HepG2 (cell line): ENCODE results near the gene BPIFB2. TPM values are rescaled to one million over a fixed set of nuclear protein-coding genes. Genes with fewer than 3 reads are reported as not detected.

Experiments
- ARID5B ChIP-seq: IDR thresholded peaks from 2 replicates; pipeline ENCODE4 v1.4.0; 2020; ENCODE audit warnings: mild to moderate bottlenecking, missing genetic modification reagents
- ARNTL ChIP-seq: sonication (generic); formaldehyde crosslinking; IDR thresholded peaks from 2 replicates; pipeline ENCODE4 v1.4.0; 2020; ENCODE audit warnings: mild to moderate bottlenecking, missing genetic modification reagents
- ATF2 ChIP-seq: sonication (generic); formaldehyde crosslinking; IDR thresholded peaks from 2 replicates; pipeline ENCODE4 v1.4.0; 2020; ENCODE audit warnings: missing genetic modification reagents
- FOXA3 ChIP-seq: IDR thresholded peaks from 2 replicates; pipeline ENCODE4 v1.6.1; 2016; ENCODE audit warnings: missing genetic modification reagents, missing compliant biosample characterization
- GTF2F1 ChIP-seq: fragments of 150-350 bp; IDR thresholded peaks from 2 replicates; pipeline ENCODE4 v1.6.1; 2014; ENCODE audit warnings: low read length
- KAT8 ChIP-seq: IDR thresholded peaks from 2 replicates; pipeline ENCODE4 v1.6.1; 2016; ENCODE audit warnings: missing genetic modification reagents, missing compliant biosample characterization
- KLF11 ChIP-seq: IDR thresholded peaks from 2 replicates; pipeline ENCODE4 v1.6.1; 2016; ENCODE audit warnings: missing compliant biosample characterization
- LCORL ChIP-seq, 2 experiments: fragments of 450-650 bp in 1 of 2; sonication (generic) in 1 of 2; formaldehyde crosslinking in 1 of 2; IDR thresholded peaks; 2 replicates each; pipeline versions ENCODE4 v1.5.0 to v1.6.1; 2017 to 2020; ENCODE audit warnings: antibody characterized with exemption in 1 of 2, missing genetic modification reagents in 1 of 2
- MIXL1 ChIP-seq: IDR thresholded peaks from 2 replicates; pipeline ENCODE4 v1.6.1; 2016
- NFE2 ChIP-seq: sonication (generic); formaldehyde crosslinking; IDR thresholded peaks from 2 replicates; pipeline ENCODE4 v1.4.0; 2020; ENCODE audit warnings: missing genetic modification reagents
- PPARG ChIP-seq: conservative IDR thresholded peaks from 2 replicates; pipeline ENCODE4 v1.6.1; 2016; ENCODE audit warnings: missing biosample characterization, missing genetic modification reagents
- RARA ChIP-seq: IDR thresholded peaks from 2 replicates; pipeline ENCODE4 v1.6.1; 2016; ENCODE audit warnings: missing genetic modification reagents, missing compliant biosample characterization
- SP5 ChIP-seq: IDR thresholded peaks from 2 replicates; pipeline ENCODE4 v1.6.1; 2016; ENCODE audit warnings: low read depth, borderline replicate concordance
- TMF1 ChIP-seq: sonication (generic); formaldehyde crosslinking; IDR thresholded peaks from 2 replicates; pipeline ENCODE4 v1.8.1; 2022; ENCODE audit warnings: low read depth, missing genetic modification reagents
- ZFP36 ChIP-seq: fragments of 150-350 bp; IDR thresholded peaks from 2 replicates; pipeline ENCODE4 v1.6.1; 2018; ENCODE audit warnings: borderline replicate concordance, low read length, low read depth; ENCODE audit not compliant: partially characterized antibody
- ZHX1 ChIP-seq: sonication (generic); formaldehyde crosslinking; IDR thresholded peaks from 2 replicates; pipeline ENCODE4 v1.8.1; 2022; ENCODE audit warnings: low read depth, mild to moderate bottlenecking, missing genetic modification reagents
- ZNF362 ChIP-seq: sonication (generic); formaldehyde crosslinking; IDR thresholded peaks from 2 replicates; pipeline ENCODE4 v1.4.0; 2020; ENCODE audit warnings: missing genetic modification reagents, mild to moderate bottlenecking, borderline replicate concordance
- ZNF430 ChIP-seq: sonication (generic); formaldehyde crosslinking; IDR thresholded peaks from 2 replicates; pipeline ENCODE4 v1.9.0; 2021; ENCODE audit warnings: mild to moderate bottlenecking, missing genetic modification reagents
- ZSCAN30 ChIP-seq: sonication (generic); formaldehyde crosslinking; IDR thresholded peaks from 2 replicates; pipeline ENCODE4 v1.5.0; 2020; ENCODE audit warnings: mild to moderate bottlenecking, missing genetic modification reagents
- ZSCAN31 ChIP-seq: sonication (generic); formaldehyde crosslinking; IDR thresholded peaks from 2 replicates; pipeline ENCODE4 v1.5.0; 2020; ENCODE audit warnings: low read depth, mild to moderate bottlenecking, missing genetic modification reagents
- polyA plus RNA-seq, 8 experiments: library from polyadenylated mRNA; depleted of rRNA in 3 of 8; stranded (reverse) in 7 of 8; unstranded in 1 of 8; fragments of >200 nt; fragmentation: Illumina TruSeq in 4 of 8; extraction: Trizol in 4 of 8; gene quantifications; 2 replicates each; pipeline versions ENCODE4 v1.2.1 to v1.2.3, GENCODE V29; 2011 to 2016; ENCODE audit warnings: low read depth in 4 of 8, missing spikeins in 1 of 8, mixed read lengths in 1 of 8; ENCODE audit not compliant: insufficient read depth in 1 of 8
- total RNA-seq, 5 experiments: library from RNA; depleted of rRNA; stranded (reverse); fragments of >200 nt; fragmentation: Illumina TruSeq; extraction: Trizol; gene quantifications; 2 replicates each; pipeline ENCODE4 v1.2.3, GENCODE V29; 2016; ENCODE audit warnings: low read depth in 1 of 5

BPIFB2 gene
- total and polyA plus RNA-seq, 2 of the 13 experiments (the other 11 are each of a cell fraction or from before 2014, with no cell fraction given): 54.5 to 902 TPM

GRCh38 chr20:33009214-33010132 lies 2.0 kb downstream of the BPIFB2 start (continued):
- TF ChIP-seq KAT8 (CRISPR knock-in tag): peak; percentile 92
- TF ChIP-seq KLF11: peak; percentile 37; the same call in 1 of the 2 replicates
- no peak for TF ChIP-seq GTF2F1
- TF ChIP-seq RARA (CRISPR knock-in tag): peak; percentile 98
- peak; percentile 82; the same call in 1 of the 2 replicates for TF ChIP-seq ZNF362 (CRISPR knock-in tag)
- no peak; the same call in 1 of the 2 replicates for TF ChIP-seq ZNF430 (CRISPR knock-in tag)
- TF ChIP-seq MIXL1 (CRISPR knock-in tag): peak; percentile 93
- peak; percentile 97 for TF ChIP-seq ARNTL
- TF ChIP-seq ATF2 (CRISPR knock-in tag): peak; percentile 81
- peak; percentile 100 for TF ChIP-seq FOXA3 (CRISPR knock-in tag)
- TF ChIP-seq ZHX1 (CRISPR knock-in tag): peak; percentile 19; the same call in 1 of the 2 replicates
- no peak for TF ChIP-seq TMF1 (CRISPR knock-in tag)
- no peak for TF ChIP-seq ZFP36
- TF ChIP-seq ZSCAN30 (CRISPR knock-in tag): peak; percentile 10; the same call in 1 of the 2 replicates
- peak; percentile 99 for TF ChIP-seq ARID5B
- no peak; the same call in 1 of the 2 replicates for TF ChIP-seq NFE2 (CRISPR knock-in tag)
- peak; percentile 86; the same call in 1 of the 2 replicates for TF ChIP-seq ZSCAN31 (CRISPR knock-in tag)
- TF ChIP-seq PPARG (CRISPR knock-in tag): peak; percentile 77
- no peak; the same call in 1 of the 2 replicates for TF ChIP-seq LCORL (IDR thresholded peaks at IDR 0.05)
- TF ChIP-seq LCORL (CRISPR knock-in tag; IDR thresholded peaks at IDR 0.05): peak; percentile 98
- peak; percentile 93 for TF ChIP-seq SP5 (CRISPR knock-in tag)
